ENCODE results near the gene KCNH2. TPM values are rescaled to one million over a fixed set of nuclear protein-coding genes. Genes with fewer than 3 reads are reported as not detected.

KCNH2 gene
- total RNA-seq, 1 donor from 2014 or later: 12.4 TPM

DNA sequence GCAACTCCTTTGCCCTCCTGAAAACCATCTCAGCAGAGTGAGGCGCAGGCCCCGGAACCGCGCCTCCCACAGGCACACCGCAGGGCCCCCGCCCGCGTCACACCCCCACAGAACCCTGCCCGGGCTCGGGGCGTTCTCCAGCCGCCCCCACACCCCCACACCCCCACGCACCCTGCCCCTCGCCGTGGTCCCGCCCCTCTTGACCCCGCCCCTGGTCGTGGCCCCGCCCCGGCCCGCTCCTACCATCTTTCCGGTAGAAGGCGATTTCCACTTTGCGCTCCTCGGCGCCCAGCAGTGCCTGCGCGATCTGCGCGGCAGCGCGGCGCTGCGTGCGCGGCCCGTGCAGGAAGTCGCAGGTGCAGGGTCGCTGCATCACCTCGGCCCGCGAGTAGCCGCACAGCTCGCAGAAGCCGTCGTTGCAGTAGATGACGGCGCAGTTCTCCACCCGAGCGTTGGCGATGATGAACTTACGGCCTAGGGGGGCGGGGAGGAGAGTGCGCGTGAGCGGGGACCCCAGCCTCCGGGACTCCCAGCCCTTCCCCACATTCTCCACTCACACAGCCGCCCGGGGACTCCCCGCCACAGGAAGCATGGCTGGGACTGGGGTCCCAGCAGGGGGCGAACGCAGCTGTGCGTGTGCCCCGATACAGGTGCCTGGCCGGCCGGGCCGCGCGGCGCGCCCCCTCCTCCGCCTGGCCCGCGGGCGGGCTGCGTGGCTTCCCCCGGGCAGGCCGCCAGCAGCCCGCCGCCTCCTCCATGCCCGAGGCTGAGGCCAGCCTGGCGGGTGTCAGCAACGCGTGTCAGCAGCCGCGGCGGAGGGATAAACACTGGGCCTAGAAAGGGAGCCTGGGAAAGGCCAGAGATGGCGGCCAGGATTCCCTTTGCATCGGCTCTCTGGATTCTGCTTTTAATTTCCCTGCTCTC is 3.4 kb downstream of the KCNH2 start:
- Mint-ChIP-seq H3K9me3 (no peaks in the 10 kb centered on the region), H3K4me1 (peaks cover 59% of the 10 kb centered on the region), H3K4me3 (peak overlapping the region; percentile 86), H3K27ac (ENCODE audit: unreplicated experiment) (no peak overlapping the region), H3K36me3 (ENCODE audit: low read depth) (no peaks in the 10 kb centered on the region), H3K27me3 (ENCODE audit: low read depth) (peaks cover 21% of the 10 kb centered on the region)
- peak; percentile 61 for TF ChIP-seq CTCF (conservative IDR thresholded peaks at IDR 0.05)
- DNase-seq (ENCODE audit: low read depth, low spot score): no peak

DNA sequence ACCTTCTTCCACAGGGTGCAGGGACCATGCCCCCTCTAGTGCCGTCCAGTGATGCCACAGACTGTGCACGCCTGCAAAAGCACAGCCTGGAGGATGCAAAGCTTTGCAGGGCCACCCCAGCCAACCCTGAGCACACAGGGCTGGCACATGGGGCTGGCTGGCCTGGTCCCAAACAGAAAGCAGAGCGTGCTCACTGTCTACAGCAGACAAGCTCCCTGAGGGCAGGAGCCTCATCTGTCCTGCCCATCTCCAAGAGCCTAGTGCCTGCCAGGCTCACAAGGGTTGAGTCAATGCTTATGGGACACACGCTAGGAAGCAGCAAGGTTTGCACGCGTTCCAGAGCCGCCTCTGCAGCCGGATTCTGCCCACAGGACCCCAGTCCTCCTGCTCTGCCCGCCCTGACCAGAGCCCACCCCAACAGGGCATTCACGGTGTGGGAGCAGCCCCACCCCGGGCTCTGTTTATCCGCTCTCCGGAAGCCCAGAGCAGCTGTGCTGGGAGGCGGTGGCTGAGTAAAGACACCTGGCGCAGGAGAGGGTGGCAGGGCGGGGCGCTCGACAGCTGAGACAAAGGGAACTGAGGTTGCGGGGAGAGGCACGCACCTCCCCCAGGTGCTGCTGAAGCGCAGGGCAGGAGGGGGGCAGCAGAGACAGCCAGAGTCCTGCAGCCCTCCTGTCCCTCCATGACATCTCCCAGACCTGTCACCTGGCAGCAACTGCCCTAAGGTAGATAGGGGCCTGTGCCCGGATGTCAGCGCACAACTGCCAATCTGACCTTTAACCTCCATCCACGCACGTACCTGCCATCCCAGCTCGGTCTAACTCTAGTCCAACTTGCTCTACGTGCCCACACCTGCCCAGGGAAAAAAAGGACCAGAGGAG is 4.3 kb downstream of the KCNH2 start:
- H3K27me3 Mint-ChIP-seq (ENCODE audit: low read depth): peaks cover 20% of the 10 kb centered on the region
- no peak for DNase-seq (ENCODE audit: low read depth, low spot score)
- H3K4me1 Mint-ChIP-seq: peaks cover 57% of the 10 kb centered on the region
- no peak overlapping the region for H3K27ac Mint-ChIP-seq (ENCODE audit: unreplicated experiment)
- peak overlapping the region; percentile 77 for H3K4me3 Mint-ChIP-seq
- no peak for TF ChIP-seq CTCF (conservative IDR thresholded peaks at IDR 0.05)
- H3K36me3 Mint-ChIP-seq (ENCODE audit: low read depth): no peaks in the 10 kb centered on the region
- H3K9me3 Mint-ChIP-seq: no peaks in the 10 kb centered on the region

- Mint-ChIP-seq H3K27me3 (ENCODE audit: low read depth) (peaks cover 16% of the 10 kb centered on the region), H3K27ac (ENCODE audit: unreplicated experiment) (no peak overlapping the region), H3K9me3 (no peaks in the 10 kb centered on the region), H3K4me3 (peak overlapping the region; percentile 77), H3K36me3 (ENCODE audit: low read depth) (no peaks in the 10 kb centered on the region), H3K4me1 (peaks cover 52% of the 10 kb centered on the region)
- no peak for TF ChIP-seq CTCF (conservative IDR thresholded peaks at IDR 0.05)
- no peak for DNase-seq (ENCODE audit: low read depth, low spot score)
Observed at GRCh38 chr7:150972741-150973140, 5.4 kb downstream of the KCNH2 start.

GRCh38 chr7:150972023-150972468 is 6.1 kb downstream of the KCNH2 start:
- peak overlapping the region; percentile 77 for H3K4me3 Mint-ChIP-seq
- H3K27ac Mint-ChIP-seq (ENCODE audit: unreplicated experiment): peak overlapping the region; percentile 50

More at GRCh38 chr7:150972023-150972468, 6.1 kb downstream of the KCNH2 start:
- Mint-ChIP-seq H3K9me3 (no peaks in the 10 kb centered on the region), H3K4me1 (peaks cover 48% of the 10 kb centered on the region), H3K27me3 (ENCODE audit: low read depth) (peaks cover 11% of the 10 kb centered on the region), H3K36me3 (ENCODE audit: low read depth) (no peaks in the 10 kb centered on the region)
- TF ChIP-seq CTCF (conservative IDR thresholded peaks at IDR 0.05): no peak
- no peak for DNase-seq (ENCODE audit: low read depth, low spot score)

Data from neural crest cell (in vitro differentiated cells).